Measurements from ENCODE around the gene FOXN3. TPM values are rescaled to one million over a fixed set of nuclear protein-coding genes. Genes with fewer than 3 reads are reported as not detected.
"Not testable (repeated sequence)": the region's sequence is repeated elsewhere in the genome, so short reads cannot be mapped to it uniquely, and the experiment has no call there.

The FOXN3 gene
- total RNA-seq, 1 donor from 2014 or later, result 27.8 TPM

DNA sequence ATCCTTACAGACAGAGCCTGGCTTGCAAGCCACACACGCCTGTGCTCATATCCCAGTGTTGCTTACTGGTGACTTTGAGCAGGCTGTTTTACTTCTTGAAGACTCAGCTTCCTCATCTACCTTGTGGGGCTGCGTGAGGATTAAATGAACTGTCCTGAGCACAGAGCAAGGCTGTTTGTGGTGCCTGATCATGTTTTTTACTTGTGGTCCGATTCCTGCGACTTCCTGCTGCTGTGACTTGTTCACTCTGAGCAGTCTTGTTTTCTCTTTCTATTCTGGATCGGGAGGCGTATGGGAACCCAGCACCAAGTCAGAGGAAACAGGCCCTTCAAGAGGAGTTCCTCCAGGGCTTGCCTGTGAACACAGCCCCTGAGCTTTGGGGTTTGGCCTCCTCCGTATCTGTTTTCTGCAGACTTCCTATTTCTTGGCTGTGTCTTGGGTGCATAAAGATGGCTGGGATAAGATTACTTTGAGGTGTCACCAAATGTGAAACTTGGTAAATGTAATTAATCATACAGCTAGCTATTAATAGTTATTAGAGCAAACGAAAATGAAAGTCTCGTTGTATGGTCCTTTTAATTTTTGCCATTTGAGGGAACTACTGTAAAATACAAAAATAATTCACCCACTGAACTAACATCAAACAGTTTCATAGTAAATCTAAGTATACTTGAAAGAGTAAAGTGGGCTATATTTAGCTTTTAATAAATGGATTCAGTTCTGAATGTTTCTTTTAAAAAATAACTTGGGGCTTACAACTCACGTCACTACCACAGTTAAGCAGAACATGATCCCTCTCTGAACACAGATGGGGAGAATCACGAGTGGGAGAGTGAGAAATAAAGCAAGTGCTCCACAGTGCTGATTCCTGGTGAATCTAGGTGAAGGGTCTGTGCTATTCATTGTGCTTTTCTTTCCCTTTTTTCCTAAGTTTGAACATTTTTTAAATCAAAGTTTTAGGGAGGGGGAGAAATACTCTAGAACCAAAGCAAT is 251.5 kb downstream of the FOXN3 start:
- DNase-seq (ENCODE audit: low read depth), result no peak
- H3K4me3 ChIP-seq (ENCODE audit: low read depth, low read length), result no peak overlapping the region
- no peak for TF ChIP-seq CTCF (conservative IDR thresholded peaks at IDR 0.05; ENCODE audit: low read depth, low read length)

GRCh38 chr14:89164168-89165073 is 252.6 kb downstream of the FOXN3 start:
- TF ChIP-seq CTCF (conservative IDR thresholded peaks at IDR 0.05; ENCODE audit: low read depth, low read length), result no peak
- no peak overlapping the region for H3K4me3 ChIP-seq (ENCODE audit: low read depth, low read length)
- DNase-seq (ENCODE audit: low read depth), result no peak

DNA sequence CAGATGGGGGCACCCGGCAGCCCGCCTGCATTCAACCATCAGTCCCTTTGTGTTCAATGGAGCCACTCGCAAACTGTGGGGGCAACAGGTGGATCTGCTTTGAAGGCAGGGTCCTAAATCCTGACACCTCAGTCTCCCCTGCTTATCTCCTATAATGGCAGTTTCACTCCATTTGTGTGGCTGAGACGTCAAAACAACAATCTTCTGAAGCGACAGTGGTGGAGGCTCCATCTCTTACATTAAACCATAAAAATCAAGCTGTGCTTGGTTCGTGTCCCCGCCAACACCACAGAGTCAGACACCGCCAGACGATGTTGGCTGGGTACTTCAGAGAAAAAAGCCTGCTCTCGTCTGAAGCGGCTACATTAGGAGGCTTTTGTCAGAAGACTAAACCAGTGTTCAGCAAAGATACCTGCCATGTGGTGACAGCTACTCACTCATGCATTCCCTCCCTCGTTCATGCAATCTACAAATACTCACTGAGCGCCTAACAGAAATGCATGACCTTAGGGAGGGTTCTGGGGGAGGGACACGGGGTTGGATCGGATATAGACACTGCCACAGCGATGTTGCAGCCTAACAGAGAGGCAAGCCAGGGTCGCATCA is 253.9 kb downstream of the FOXN3 start:
- DNase-seq (ENCODE audit: low read depth), result no peak
- no peak overlapping the region for H3K4me3 ChIP-seq (ENCODE audit: low read depth, low read length)
- no peak for TF ChIP-seq CTCF (conservative IDR thresholded peaks at IDR 0.05; ENCODE audit: low read depth, low read length)

DNA sequence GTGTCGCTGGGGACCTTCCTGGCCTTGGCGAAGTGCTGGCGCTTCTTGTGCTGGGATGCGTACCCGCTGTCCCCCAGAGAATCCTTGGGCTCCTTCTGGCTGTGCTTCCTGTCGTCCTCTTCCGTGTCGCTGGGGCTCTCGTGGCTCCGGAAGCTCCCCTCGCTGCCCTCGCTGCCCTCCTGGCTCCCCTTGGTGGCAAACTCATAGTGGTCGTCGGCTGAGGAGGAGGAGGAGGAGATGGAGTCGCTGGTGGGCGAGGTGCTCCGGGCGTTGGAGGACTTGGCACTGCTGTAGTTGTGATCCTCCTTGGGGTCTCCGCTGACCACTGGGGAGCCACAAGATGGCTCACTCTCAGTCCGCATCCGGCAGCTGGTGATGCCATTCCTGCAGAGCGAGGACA is 254.4 kb downstream of the FOXN3 start:
- H3K4me3 ChIP-seq (ENCODE audit: low read depth, low read length), result no peak overlapping the region
- no peak for TF ChIP-seq CTCF (conservative IDR thresholded peaks at IDR 0.05; ENCODE audit: low read depth, low read length)
- DNase-seq (ENCODE audit: low read depth), result no peak

- no peak for DNase-seq (ENCODE audit: low read depth)
- TF ChIP-seq CTCF (conservative IDR thresholded peaks at IDR 0.05; ENCODE audit: low read depth, low read length), result no peak
- H3K4me3 ChIP-seq (ENCODE audit: low read depth, low read length), result no peak overlapping the region
These were observed 256.6 kb downstream of the FOXN3 start for GRCh38 chr14:89160437-89160836.

DNA sequence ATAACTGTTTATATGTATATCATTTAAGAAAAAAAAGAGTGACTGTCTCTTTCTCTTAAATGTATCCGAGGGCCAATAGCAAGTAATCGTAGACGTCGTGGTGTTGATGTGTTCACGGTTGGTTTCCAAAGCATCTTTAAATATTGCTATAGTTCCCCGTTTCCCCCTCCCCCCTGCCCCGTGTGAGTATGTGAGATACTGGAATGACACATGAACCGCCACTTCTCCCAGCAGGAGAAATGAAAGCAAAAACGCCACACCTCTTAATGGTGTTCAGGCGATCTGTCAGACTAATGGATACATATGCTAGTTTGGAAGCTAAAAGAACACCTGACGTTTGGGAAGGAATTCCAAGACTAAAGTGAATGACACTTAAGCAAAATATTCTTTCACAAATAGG is 258.3 kb downstream of the FOXN3 start:
- TF ChIP-seq CTCF (conservative IDR thresholded peaks at IDR 0.05; ENCODE audit: low read depth, low read length), result no peak
- no peak for DNase-seq (ENCODE audit: low read depth)
- no peak overlapping the region for H3K4me3 ChIP-seq (ENCODE audit: low read depth, low read length)

- DNase-seq (ENCODE audit: low read depth); H3K4me3 ChIP-seq (ENCODE audit: low read depth, low read length): not testable (repeated sequence)
These were observed 258.9 kb downstream of the FOXN3 start for GRCh38 chr14:89158104-89158503.
